Osteoblast (primary cell): ENCODE data around the gene TBC1D2B. TPM values are rescaled to one million over a fixed set of nuclear protein-coding genes. Genes with fewer than 3 reads are reported as not detected.
A peak's percentile ranks its signal among the peaks of the same experiment; 100 is the strongest.
"Not testable (repeated sequence)": the region's sequence is repeated elsewhere in the genome, so short reads cannot be mapped to it uniquely, and the experiment has no call there.

Experiments used
- DNase-seq: peaks from one replicate; pipeline ENCODE4 v3.0.0; 2011; ENCODE audit warnings: low spot score, mixed read lengths; ENCODE audit not compliant: insufficient read length; ENCODE audit errors: missing footprints
- H2AFZ ChIP-seq: 2 replicates; pipeline ENCODE4 v1.6.0; 2011; ENCODE audit warnings: mild to moderate bottlenecking, low read length
- H3K27ac ChIP-seq: 2 replicates; pipeline ENCODE4 v1.5.1; 2011; ENCODE audit warnings: mild to moderate bottlenecking, low read depth, low read length, moderate library complexity
- H3K27me3 ChIP-seq: 2 replicates; pipeline ENCODE4 v1.6.0; 2012; ENCODE audit warnings: mild to moderate bottlenecking, control low read depth, inconsistent platforms, low read length, moderate library complexity; ENCODE audit not compliant: insufficient read depth
- H3K36me3 ChIP-seq: 2 replicates; pipeline ENCODE4 v1.5.1; 2011; ENCODE audit warnings: mild to moderate bottlenecking, low read length, control low read depth, moderate library complexity; ENCODE audit not compliant: insufficient read depth
- H3K4me1 ChIP-seq: 2 replicates; pipeline ENCODE4 v1.5.1; 2011; ENCODE audit warnings: mild to moderate bottlenecking, low read length, control low read depth, moderate library complexity; ENCODE audit not compliant: insufficient read depth
- H3K4me2 ChIP-seq: 2 replicates; pipeline ENCODE4 v1.6.0; 2011; ENCODE audit warnings: mild to moderate bottlenecking, low read length; ENCODE audit not compliant: insufficient read depth
- H3K4me3 ChIP-seq: fragments of 200-600 bp; sonication (generic); 3 replicates; pipeline ENCODE4 v1.5.1; 2012; ENCODE audit warnings: mild to moderate bottlenecking, low read length, inconsistent platforms; ENCODE audit not compliant: insufficient read depth
- H3K79me2 ChIP-seq: 2 replicates; pipeline ENCODE4 v1.6.0; 2012; ENCODE audit warnings: mild to moderate bottlenecking, low read length, control low read depth, inconsistent platforms; ENCODE audit not compliant: insufficient read depth
- H3K9me3 ChIP-seq: 2 replicates; pipeline ENCODE4 v1.5.1; 2011; ENCODE audit warnings: low read depth, low read length, control low read depth
- H4K20me1 ChIP-seq: 2 replicates; pipeline ENCODE4 v1.6.0; 2012; ENCODE audit warnings: mild to moderate bottlenecking, low read length, control low read depth; ENCODE audit not compliant: insufficient read depth
- CTCF ChIP-seq: IDR thresholded peaks from 2 replicates; pipeline ENCODE4 v1.5.1; 2011; ENCODE audit warnings: mild to moderate bottlenecking, low read depth, low read length, moderate library complexity; ENCODE audit errors: extremely low read depth
- total RNA-seq: library from RNA; depleted of rRNA; stranded (reverse); fragments of >200 nt; gene quantifications from 2 replicates; pipeline ENCODE4 v1.2.3, GENCODE V29; 2012

Gene TBC1D2B
- total RNA-seq, 1 donor = 58.3 TPM

GRCh38 chr15:77991029-77991406 is 86.5 kb downstream of the TBC1D2B start:
- Histone ChIP-seq H4K20me1 (peaks cover 3% of the 10 kb centered on the region), H3K36me3 (no peaks in the 10 kb centered on the region), H3K4me2 (no peak overlapping the region), H3K4me3 (no peak overlapping the region), H3K4me1 (peaks cover 27% of the 10 kb centered on the region), H3K79me2 (no peaks in the 10 kb centered on the region), H3K27ac (no peak overlapping the region), H3K27me3 (peaks cover 6% of the 10 kb centered on the region), H2AFZ (no peak overlapping the region), H3K9me3 (no peaks in the 10 kb centered on the region)
- DNase-seq = no peak
- no peak for TF ChIP-seq CTCF

GRCh38 chr15:77989296-77990143 is 88.0 kb downstream of the TBC1D2B start:
- Histone ChIP-seq H2AFZ (no peak overlapping the region), H3K4me1 (peaks cover 22% of the 10 kb centered on the region), H3K4me2 (no peak overlapping the region), H3K36me3 (no peaks in the 10 kb centered on the region), H3K27me3 (peaks cover 6% of the 10 kb centered on the region), H3K27ac (no peak overlapping the region), H4K20me1 (peaks cover 3% of the 10 kb centered on the region), H3K79me2 (no peaks in the 10 kb centered on the region), H3K9me3 (no peaks in the 10 kb centered on the region), H3K4me3 (no peak overlapping the region)
- DNase-seq = no peak
- no peak for TF ChIP-seq CTCF

- peak; percentile 72 for DNase-seq
- no peaks in the 10 kb centered on the region for H3K9me3 ChIP-seq
- no peaks in the 10 kb centered on the region for H3K36me3 ChIP-seq
- no peak overlapping the region for H3K4me2 ChIP-seq
- H3K79me2 ChIP-seq = no peaks in the 10 kb centered on the region
- H3K4me3 ChIP-seq = no peak overlapping the region
- H3K27me3 ChIP-seq = peaks cover 6% of the 10 kb centered on the region
- H3K27ac ChIP-seq = no peak overlapping the region
- H3K4me1 ChIP-seq = peaks cover 14% of the 10 kb centered on the region
- no peak for TF ChIP-seq CTCF
- H4K20me1 ChIP-seq = no peaks in the 10 kb centered on the region
- H2AFZ ChIP-seq = no peak overlapping the region
These were observed 88.9 kb downstream of the TBC1D2B start for GRCh38 chr15:77988347-77989295.

GRCh38 chr15:77987765-77988136 is 89.8 kb downstream of the TBC1D2B start:
- not testable (repeated sequence) for H3K4me2 ChIP-seq, H3K27ac ChIP-seq

More at GRCh38 chr15:77987765-77988136, 89.8 kb downstream of the TBC1D2B start:
- not testable (repeated sequence) for H3K79me2 ChIP-seq, DNase-seq, H3K36me3 ChIP-seq, H3K9me3 ChIP-seq, H2AFZ ChIP-seq, H3K4me3 ChIP-seq, H3K27me3 ChIP-seq, H4K20me1 ChIP-seq
- H3K4me1 ChIP-seq = peaks cover 11% of the 10 kb centered on the region
